H9 (cell line): ENCODE results near the gene SEBOX. TPM values are rescaled to one million over a fixed set of nuclear protein-coding genes. Genes with fewer than 3 reads are reported as not detected.
A peak's percentile ranks its signal among the peaks of the same experiment; 100 is the strongest.

Experiments used
- DNase-seq: peaks from one replicate; pipeline ENCODE4 v3.0.0-alpha.2; 2017
- H2AFZ ChIP-seq: one replicate; pipeline ENCODE4 v1.6.1; 2013; ENCODE audit warnings: mild to moderate bottlenecking, low read length, control low read depth, moderate library complexity
- H2AK5ac ChIP-seq: 2 replicates; pipeline ENCODE4 v1.6.1; 2013; ENCODE audit warnings: low read length, control low read depth, mixed read lengths; ENCODE audit not compliant: insufficient read length
- H2BK120ac ChIP-seq: one replicate; pipeline ENCODE4 v1.6.1; 2013; ENCODE audit warnings: low read depth, mild to moderate bottlenecking, low read length, control low read depth, inconsistent platforms; ENCODE audit not compliant: poor library complexity, severe bottlenecking
- H2BK12ac ChIP-seq: 2 replicates; pipeline ENCODE4 v1.6.1; 2013; ENCODE audit warnings: low read length, control low read depth, mixed read lengths, low read depth; ENCODE audit not compliant: insufficient read length
- H2BK15ac ChIP-seq: 2 replicates; pipeline ENCODE4 v1.6.1; 2013; ENCODE audit warnings: low read depth, low read length, control low read depth
- H2BK20ac ChIP-seq: one replicate; pipeline ENCODE4 v1.6.1; 2013; ENCODE audit warnings: low read depth, mild to moderate bottlenecking, low read length, control low read depth, inconsistent platforms; ENCODE audit not compliant: poor library complexity, severe bottlenecking
- H2BK5ac ChIP-seq: 2 replicates; pipeline ENCODE4 v1.6.1; 2013; ENCODE audit warnings: low read length, control low read depth, mixed read lengths; ENCODE audit not compliant: insufficient read length
- H3K14ac ChIP-seq: 2 replicates; pipeline ENCODE4 v1.6.1; 2013; ENCODE audit warnings: low read length, control low read depth; ENCODE audit not compliant: insufficient read depth
- H3K18ac ChIP-seq: 2 replicates; pipeline ENCODE4 v1.6.1; 2013; ENCODE audit warnings: low read depth, mild to moderate bottlenecking, mixed read lengths, low read length, control low read depth; ENCODE audit not compliant: insufficient read length
- H3K23ac ChIP-seq: 2 replicates; pipeline ENCODE4 v1.6.1; 2013; ENCODE audit warnings: low read length, control low read depth, mixed read lengths, low read depth; ENCODE audit not compliant: insufficient read length
- H3K23me2 ChIP-seq: 2 replicates; pipeline ENCODE4 v1.6.1; 2013; ENCODE audit warnings: low read depth, mild to moderate bottlenecking, mixed read lengths, low read length, control low read depth; ENCODE audit not compliant: insufficient read length, poor library complexity, severe bottlenecking
- H3K27ac ChIP-seq: 2 replicates; pipeline ENCODE4 v1.5.1; 2013; ENCODE audit warnings: low read length, control low read depth, mixed read lengths, low read depth; ENCODE audit not compliant: insufficient read length
- H3K27me3 ChIP-seq: 2 replicates; pipeline ENCODE4 v1.6.1; 2013; ENCODE audit warnings: low read length, control low read depth, inconsistent platforms; ENCODE audit not compliant: insufficient read depth
- H3K4ac ChIP-seq: 2 replicates; pipeline ENCODE4 v1.6.1; 2013; ENCODE audit warnings: low read depth, mild to moderate bottlenecking, control low read depth, inconsistent platforms, low read length, moderate library complexity
- H3K4me1 ChIP-seq: 2 replicates; pipeline ENCODE4 v1.6.1; 2013; ENCODE audit warnings: low read length, control low read depth, inconsistent platforms; ENCODE audit not compliant: insufficient read depth
- H3K4me2 ChIP-seq: 2 replicates; pipeline ENCODE4 v1.6.1; 2013; ENCODE audit warnings: low read length, control low read depth, mixed read lengths; ENCODE audit not compliant: insufficient read length, insufficient read depth
- H3K56ac ChIP-seq: 2 replicates; pipeline ENCODE4 v1.6.1; 2013; ENCODE audit warnings: low read depth, mild to moderate bottlenecking, mixed read lengths, low read length, control low read depth; ENCODE audit not compliant: insufficient read length
- H3K79me1 ChIP-seq: 2 replicates; pipeline ENCODE4 v1.6.1; 2013; ENCODE audit warnings: low read depth, mild to moderate bottlenecking, moderate library complexity, low read length, control low read depth, inconsistent platforms; ENCODE audit not compliant: insufficient read depth, poor library complexity, severe bottlenecking
- H3K79me2 ChIP-seq: 2 replicates; pipeline ENCODE4 v1.6.1; 2013; ENCODE audit warnings: low read length, control low read depth, inconsistent platforms; ENCODE audit not compliant: insufficient read depth
- H3K9ac ChIP-seq: 2 replicates; pipeline ENCODE4 v1.6.1; 2013; ENCODE audit warnings: low read length, control low read depth, mixed read lengths; ENCODE audit not compliant: insufficient read length; ENCODE audit errors: extremely low read depth
- H3K9me3 ChIP-seq: one replicate; pipeline ENCODE4 v1.6.1; 2013; ENCODE audit warnings: low read depth, low read length, inconsistent platforms; ENCODE audit not compliant: control insufficient read depth
- H3T11ph ChIP-seq: one replicate; pipeline ENCODE4 v1.6.1; 2013; ENCODE audit warnings: mild to moderate bottlenecking, low read length, control low read depth, inconsistent platforms
- H4K20me1 ChIP-seq: one replicate; pipeline ENCODE4 v1.6.1; 2013; ENCODE audit not compliant: control insufficient read depth, insufficient read length, insufficient read depth
- H4K5ac ChIP-seq: 2 replicates; pipeline ENCODE4 v1.6.1; 2013; ENCODE audit warnings: low read depth, mild to moderate bottlenecking, mixed read lengths, low read length, control low read depth; ENCODE audit not compliant: insufficient read length
- H4K8ac ChIP-seq: replicated peaks from 2 replicates; pipeline ENCODE4 v1.6.1; 2013; ENCODE audit warnings: low read length, control low read depth, mixed read lengths, low read depth; ENCODE audit not compliant: insufficient read length
- H4K91ac ChIP-seq: 2 replicates; pipeline ENCODE4 v1.6.1; 2013; ENCODE audit warnings: low read depth, mild to moderate bottlenecking, moderate library complexity, mixed read lengths, low read length, control low read depth; ENCODE audit not compliant: insufficient read length
- H3K27ac Mint-ChIP-seq, 3 experiments: 2 replicates in 2 of 3; 3 replicates in 1 of 3; pipeline ENCODE4 v1.8.0; 2020 to 2021; ENCODE audit warnings: mixed read lengths in 3 of 3, mild to moderate bottlenecking in 1 of 3, moderate library complexity in 1 of 3
- H3K27me3 Mint-ChIP-seq: 2 replicates; pipeline ENCODE4 v1.8.0; 2021; ENCODE audit warnings: low read depth, mild to moderate bottlenecking, moderate library complexity, mixed read lengths
- H3K36me3 Mint-ChIP-seq, 3 experiments: 2 replicates in 2 of 3; 3 replicates in 1 of 3; pipeline ENCODE4 v1.8.0; 2020 to 2021; ENCODE audit warnings: low read depth in 3 of 3, mixed read lengths in 3 of 3; ENCODE audit not compliant: insufficient read depth in 1 of 3
- H3K4me1 Mint-ChIP-seq, 2 experiments: 2 replicates each; pipeline ENCODE4 v1.8.0; 2020; ENCODE audit warnings: mixed read lengths in 2 of 2
- H3K4me3 Mint-ChIP-seq, 2 experiments: 2 replicates in 1 of 2; 3 replicates in 1 of 2; pipeline ENCODE4 v1.8.0; 2020 to 2021; ENCODE audit warnings: mild to moderate bottlenecking in 2 of 2, mixed read lengths in 2 of 2, moderate library complexity in 1 of 2
- H3K9me3 Mint-ChIP-seq, 2 experiments: 2 replicates in 1 of 2; 3 replicates in 1 of 2; pipeline ENCODE4 v1.8.0; 2020; ENCODE audit warnings: mild to moderate bottlenecking in 2 of 2, mixed read lengths in 2 of 2, moderate library complexity in 1 of 2
- CTCF ChIP-seq: fragments of 200-600 bp; sonication (generic); conservative IDR thresholded peaks from 3 replicates; pipeline ENCODE4 v1.8.0; 2021; ENCODE audit warnings: antibody characterized with exemption, mild to moderate bottlenecking
- WGBS: extraction: QIAGEN DNeasy Blood & Tissue Kit; methylation state at CpG from one replicate; pipeline ENCODE4 v1.1.7; 2013; ENCODE audit warnings: missing lambda C conversion rate, low lambda C conversion rate, mixed read lengths; ENCODE audit not compliant: insufficient read length; ENCODE audit errors: extremely low coverage; 5-methylcytosine and 5-hydroxymethylcytosine counted together
- total RNA-seq: library from RNA; stranded (reverse); gene quantifications from 2 replicates; pipeline ENCODE4 v1.2.1, GENCODE V29; 2021

The SEBOX gene
- total RNA-seq, 1 experiment from 2014 or later: not detected

GRCh38 chr17:28324267-28324745, 40.7 kb downstream of the SEBOX start:
- DNase-seq: peak; percentile 5
- H2AFZ ChIP-seq: no peak overlapping the region
- no peak overlapping the region for H3K4ac ChIP-seq
- H2BK120ac ChIP-seq: no peak overlapping the region
- no peak for TF ChIP-seq CTCF
- no peak overlapping the region for H2BK12ac ChIP-seq
- H3K79me2 ChIP-seq: peaks cover 55% of the 10 kb centered on the region
- no peaks in the 10 kb centered on the region for H3K9me3 Mint-ChIP-seq
- H3K36me3 Mint-ChIP-seq: peaks cover 38 to 65% (median 61%) of the 10 kb centered on the region in 3 experiments; a peak in 6 of 7 replicates
- H3K23me2 ChIP-seq: peaks cover 15% of the 10 kb centered on the region
- no peak overlapping the region for H3K27ac ChIP-seq
- no peak overlapping the region for H3K56ac ChIP-seq
- no peak overlapping the region for H3T11ph ChIP-seq
- no peak overlapping the region for H4K91ac ChIP-seq
- H3K4me1 Mint-ChIP-seq: peaks cover 30 to 31% of the 10 kb centered on the region in 2 experiments
- no peak overlapping the region for H3K18ac ChIP-seq
- no peak overlapping the region for H2BK5ac ChIP-seq
- no peak overlapping the region for H3K23ac ChIP-seq
- H2AK5ac ChIP-seq: no peak overlapping the region
- WGBS: no CpG with 5 or more reads among the region's 5 CpGs
- H3K14ac ChIP-seq: no peak overlapping the region
- no peak overlapping the region for H4K5ac ChIP-seq
- H3K4me3 Mint-ChIP-seq: no peak overlapping the region
- no peaks in the 10 kb centered on the region for H3K27me3 Mint-ChIP-seq
- no peaks in the 10 kb centered on the region for H3K27me3 ChIP-seq
- no peak overlapping the region for H3K4me2 ChIP-seq
- peaks cover 9% of the 10 kb centered on the region for H3K79me1 ChIP-seq
- H4K20me1 ChIP-seq: peaks cover 3% of the 10 kb centered on the region
- no peak overlapping the region for H3K9ac ChIP-seq
- H3K27ac Mint-ChIP-seq: no peak overlapping the region
- H2BK20ac ChIP-seq: no peak overlapping the region
- no peak overlapping the region for H2BK15ac ChIP-seq
- H4K8ac ChIP-seq: no peak overlapping the region
- H3K9me3 ChIP-seq: no peaks in the 10 kb centered on the region
- peaks cover 6% of the 10 kb centered on the region for H3K4me1 ChIP-seq
